Measurements from ENCODE around the gene P2RX6.
A peak's percentile ranks its signal among the peaks of the same experiment; 100 is the strongest.
"Not testable (repeated sequence)": the region's sequence is repeated elsewhere in the genome, so short reads cannot be mapped to it uniquely, and the experiment has no call there.

Gene P2RX6

GRCh38 chr22:21014726-21015465 is at the start of gene P2RX6:
Gene P2RX6 (plus strand): TSS chr22:21015165. CDS start chr22:21015175, 10 bp downstream.
- DNase-seq (ENCODE audit: low read depth in 2 of 2), result no peak

GRCh38 chr22:20965888-20966855 is 48.8 kb upstream of the P2RX6 start:
- DNase-seq (ENCODE audit: low read depth in 2 of 2), result no peak

- DNase-seq (ENCODE audit: low read depth in 2 of 2), result no peak
Observed at GRCh38 chr22:20966883-20967696, 47.9 kb upstream of the P2RX6 start, which contains the start of gene AIFM3. Gene AIFM3 (plus strand): TSS chr22:20967255. CDS start chr22:20967945, 690 bp downstream.

GRCh38 chr22:20967697-20968211 is 47.2 kb upstream of the P2RX6 start:
- DNase-seq (ENCODE audit: low read depth in 2 of 2), result no peak

GRCh38 chr22:20968281-20968977 is 46.5 kb upstream of the P2RX6 start:
- DNase-seq (ENCODE audit: low read depth in 2 of 2), result no peak

- DNase-seq (ENCODE audit: low read depth in 2 of 2), result no peak
Observed at GRCh38 chr22:20970939-20971657, 43.9 kb upstream of the P2RX6 start.

- DNase-seq (ENCODE audit: low read depth in 2 of 2), result not testable (repeated sequence)
Observed at GRCh38 chr22:20972014-20972694, 42.8 kb upstream of the P2RX6 start.

- no peak for DNase-seq (ENCODE audit: low read depth in 2 of 2)
Observed at GRCh38 chr22:20972933-20973577, 41.9 kb upstream of the P2RX6 start.

- no peak for DNase-seq (ENCODE audit: low read depth in 2 of 2)
Observed at GRCh38 chr22:20973634-20974286, 41.2 kb upstream of the P2RX6 start.

- no peak for DNase-seq (ENCODE audit: low read depth in 2 of 2)
Observed at GRCh38 chr22:20974336-20974955, 40.5 kb upstream of the P2RX6 start.

- DNase-seq (ENCODE audit: low read depth in 2 of 2), result no peak
Observed at GRCh38 chr22:20975541-20976290, 39.2 kb upstream of the P2RX6 start.

- DNase-seq (ENCODE audit: low read depth in 2 of 2), result no peak
Observed at GRCh38 chr22:20976291-20976877, 38.6 kb upstream of the P2RX6 start.

- no peak for DNase-seq (ENCODE audit: low read depth in 2 of 2)
Observed at GRCh38 chr22:20977019-20977418, 37.9 kb upstream of the P2RX6 start.

GRCh38 chr22:20977516-20978170 is 37.3 kb upstream of the P2RX6 start:
- DNase-seq (ENCODE audit: low read depth in 2 of 2), result no peak

GRCh38 chr22:20978419-20978818 is 36.5 kb upstream of the P2RX6 start:
- DNase-seq (ENCODE audit: low read depth in 2 of 2), result no peak

GRCh38 chr22:20979243-20979809 is 35.6 kb upstream of the P2RX6 start:
- DNase-seq (ENCODE audit: low read depth in 2 of 2), result peak; percentile 44 to 66
